H1 (cell line): Measurements from ENCODE around the gene ARHGEF38.

ENCODE experiments used
- GABPA ChIP-seq: IDR thresholded peaks from 2 replicates; pipeline ENCODE4 v1.6.1; 2011; ENCODE audit warnings: mild to moderate bottlenecking, low read length, moderate library complexity, borderline replicate concordance; ENCODE audit not compliant: insufficient read depth
- SAP30 ChIP-seq: fragments of 300-600 bp; sonication (generic); IDR thresholded peaks from 2 replicates; pipeline ENCODE4 v1.7.1; 2012; ENCODE audit warnings: low read length, moderate library complexity, mild to moderate bottlenecking, inconsistent platforms; ENCODE audit not compliant: insufficient read depth, insufficient replicate concordance
- YY1 ChIP-seq: IDR thresholded peaks from 2 replicates; pipeline ENCODE4 v1.6.1; 2011; ENCODE audit warnings: low read depth, mild to moderate bottlenecking, low read length
- TF ChIP-seq, protein P1 (sequence below): IDR thresholded peaks from 2 replicates; pipeline ENCODE4 v1.6.1; 2012; ENCODE audit warnings: low read length, inconsistent platforms
- TF ChIP-seq, protein P2 (sequence below): IDR thresholded peaks from 2 replicates; pipeline ENCODE4 v1.6.1; 2012; ENCODE audit warnings: inconsistent platforms
- TF ChIP-seq, protein P3 (sequence below), 3 experiments: IDR thresholded peaks; 1 replicate in 2 of 3; 2 replicates in 1 of 3; pipeline versions ENCODE4 v1.5.1 to v1.6.1; 2011; ENCODE audit warnings: low read length in 3 of 3, mild to moderate bottlenecking in 3 of 3, inconsistent platforms in 2 of 3, low read depth in 1 of 3, moderate library complexity in 1 of 3; ENCODE audit not compliant: insufficient read depth in 1 of 3; ENCODE audit errors: control extremely low read depth in 1 of 3

DNA sequence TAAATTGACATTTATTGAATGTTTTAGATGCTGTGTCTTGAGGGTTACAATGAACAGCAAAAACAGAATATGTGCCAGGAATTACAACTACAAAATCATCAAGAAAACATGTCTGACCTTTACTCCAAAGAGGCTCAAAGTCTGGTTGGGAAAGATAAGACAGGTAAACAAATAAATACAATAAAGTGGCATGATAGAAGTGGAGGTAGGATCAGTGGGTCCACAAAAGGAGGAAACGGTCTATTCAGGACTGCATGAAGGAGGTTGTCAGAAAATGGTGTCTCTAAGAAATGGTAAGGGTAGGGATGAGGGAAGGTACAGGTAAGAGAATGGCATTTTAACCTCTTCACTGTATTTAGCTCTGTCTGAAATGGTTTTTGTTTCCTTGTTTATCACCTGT is 3.8 kb downstream of the ARHGEF38 start:
- TF ChIP-seq, protein P1, sequence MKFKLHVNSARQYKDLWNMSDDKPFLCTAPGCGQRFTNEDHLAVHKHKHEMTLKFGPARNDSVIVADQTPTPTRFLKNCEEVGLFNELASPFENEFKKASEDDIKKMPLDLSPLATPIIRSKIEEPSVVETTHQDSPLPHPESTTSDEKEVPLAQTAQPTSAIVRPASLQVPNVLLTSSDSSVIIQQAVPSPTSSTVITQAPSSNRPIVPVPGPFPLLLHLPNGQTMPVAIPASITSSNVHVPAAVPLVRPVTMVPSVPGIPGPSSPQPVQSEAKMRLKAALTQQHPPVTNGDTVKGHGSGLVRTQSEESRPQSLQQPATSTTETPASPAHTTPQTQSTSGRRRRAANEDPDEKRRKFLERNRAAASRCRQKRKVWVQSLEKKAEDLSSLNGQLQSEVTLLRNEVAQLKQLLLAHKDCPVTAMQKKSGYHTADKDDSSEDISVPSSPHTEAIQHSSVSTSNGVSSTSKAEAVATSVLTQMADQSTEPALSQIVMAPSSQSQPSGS: no peak
- TF ChIP-seq, protein P2, sequence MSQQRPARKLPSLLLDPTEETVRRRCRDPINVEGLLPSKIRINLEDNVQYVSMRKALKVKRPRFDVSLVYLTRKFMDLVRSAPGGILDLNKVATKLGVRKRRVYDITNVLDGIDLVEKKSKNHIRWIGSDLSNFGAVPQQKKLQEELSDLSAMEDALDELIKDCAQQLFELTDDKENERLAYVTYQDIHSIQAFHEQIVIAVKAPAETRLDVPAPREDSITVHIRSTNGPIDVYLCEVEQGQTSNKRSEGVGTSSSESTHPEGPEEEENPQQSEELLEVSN: no peak
- TF ChIP-seq, protein P3, sequence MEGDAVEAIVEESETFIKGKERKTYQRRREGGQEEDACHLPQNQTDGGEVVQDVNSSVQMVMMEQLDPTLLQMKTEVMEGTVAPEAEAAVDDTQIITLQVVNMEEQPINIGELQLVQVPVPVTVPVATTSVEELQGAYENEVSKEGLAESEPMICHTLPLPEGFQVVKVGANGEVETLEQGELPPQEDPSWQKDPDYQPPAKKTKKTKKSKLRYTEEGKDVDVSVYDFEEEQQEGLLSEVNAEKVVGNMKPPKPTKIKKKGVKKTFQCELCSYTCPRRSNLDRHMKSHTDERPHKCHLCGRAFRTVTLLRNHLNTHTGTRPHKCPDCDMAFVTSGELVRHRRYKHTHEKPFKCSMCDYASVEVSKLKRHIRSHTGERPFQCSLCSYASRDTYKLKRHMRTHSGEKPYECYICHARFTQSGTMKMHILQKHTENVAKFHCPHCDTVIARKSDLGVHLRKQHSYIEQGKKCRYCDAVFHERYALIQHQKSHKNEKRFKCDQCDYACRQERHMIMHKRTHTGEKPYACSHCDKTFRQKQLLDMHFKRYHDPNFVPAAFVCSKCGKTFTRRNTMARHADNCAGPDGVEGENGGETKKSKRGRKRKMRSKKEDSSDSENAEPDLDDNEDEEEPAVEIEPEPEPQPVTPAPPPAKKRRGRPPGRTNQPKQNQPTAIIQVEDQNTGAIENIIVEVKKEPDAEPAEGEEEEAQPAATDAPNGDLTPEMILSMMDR (IDR thresholded peaks at IDR 0.05; ENCODE audit: control extremely low read depth in 1 of 3, insufficient read depth in 1 of 3, low read depth in 1 of 3, low read length in 3 of 3): no peak
- TF ChIP-seq GABPA: no peak
- no peak for TF ChIP-seq SAP30
- no peak for TF ChIP-seq YY1
